ENCODE data around the gene LCN6. TPM values are rescaled to one million over a fixed set of nuclear protein-coding genes. Genes with fewer than 3 reads are reported as not detected.
A peak's percentile ranks its signal among the peaks of the same experiment; 100 is the strongest.
"Not testable (repeated sequence)": the region's sequence is repeated elsewhere in the genome, so short reads cannot be mapped to it uniquely, and the experiment has no call there.

LCN6 gene
- total RNA-seq, 2 donors from 2014 or later = not detected

DNA sequence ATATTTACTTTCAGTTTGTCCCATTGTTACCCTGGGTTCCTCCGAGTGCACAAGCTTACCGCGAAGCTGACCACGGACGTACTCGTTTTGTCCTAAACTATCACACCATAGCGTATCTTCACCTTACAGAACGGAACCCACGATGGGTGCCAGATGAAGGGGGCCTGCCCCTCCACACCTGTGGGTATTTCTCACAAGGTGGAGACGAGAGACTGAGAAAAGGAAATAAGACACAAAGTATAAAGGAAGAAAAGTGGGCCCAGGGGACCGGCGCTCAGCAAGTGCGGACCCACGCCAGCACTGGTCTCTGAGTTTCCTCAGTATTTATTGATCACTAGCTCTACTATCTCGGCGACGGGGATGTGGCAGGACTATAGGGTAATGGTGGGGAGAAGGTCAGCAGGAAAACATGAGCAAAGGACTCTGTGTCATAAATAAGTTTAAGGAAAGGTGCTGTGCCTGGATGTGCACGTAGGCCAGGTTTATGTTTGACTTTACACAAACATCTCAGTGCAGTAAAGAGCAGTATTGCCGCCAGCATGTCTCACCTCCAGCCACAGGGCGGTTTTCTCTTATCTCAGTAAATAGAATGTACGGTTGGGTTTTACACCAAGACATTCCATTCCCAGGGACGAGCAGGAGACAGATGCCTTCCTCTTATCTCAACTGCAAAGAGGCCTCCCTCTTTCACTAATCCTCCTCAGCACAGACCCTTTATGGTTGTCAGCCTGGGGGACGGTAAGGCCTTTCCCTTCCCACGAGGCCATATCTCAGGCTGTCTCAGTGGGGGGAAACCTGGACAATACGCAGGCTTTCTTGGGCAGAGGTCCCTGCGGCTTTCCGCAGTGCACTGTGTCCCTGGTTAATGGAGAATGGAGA, 40.6 kb upstream of the LCN6 start:
- H3K27ac Mint-ChIP-seq; ATAC-seq (replicated peaks in 1 of 2): not testable (repeated sequence)

DNA sequence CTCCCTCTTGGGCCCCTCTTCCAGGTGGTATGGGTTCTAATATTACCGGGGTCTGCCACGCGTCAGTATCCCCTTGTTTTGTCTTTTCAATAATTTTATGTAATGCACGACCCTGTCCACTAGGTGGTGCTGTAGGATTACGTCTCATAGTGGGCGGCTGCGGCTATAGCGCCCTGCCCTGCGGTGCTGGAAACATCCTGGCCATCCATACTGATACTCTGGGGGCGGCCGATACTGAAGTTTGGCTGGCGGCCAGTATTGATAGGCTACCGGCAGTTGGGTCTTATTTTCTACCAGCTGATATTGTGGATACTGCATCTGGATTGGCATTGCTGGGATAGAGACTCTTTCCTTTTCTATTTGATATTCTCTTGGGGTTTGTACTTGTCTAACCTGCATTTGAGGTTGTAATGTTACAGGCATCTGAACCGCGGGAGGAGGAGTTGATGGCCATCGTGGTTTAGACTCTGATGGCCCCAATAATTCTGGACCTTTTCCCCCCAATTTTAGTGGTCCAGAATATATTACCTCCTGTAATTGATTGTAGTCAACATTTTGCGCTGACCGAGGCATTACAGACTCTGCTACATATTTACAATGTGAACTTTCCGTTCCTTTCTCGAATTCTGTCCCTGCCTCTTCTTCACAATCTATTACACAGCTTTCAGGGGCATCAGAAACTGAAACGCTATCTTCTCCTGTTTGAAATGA, 39.5 kb upstream of the LCN6 start:
- Mint-ChIP-seq H3K9me3 (no peaks in the 10 kb centered on the region), H3K4me3 (peak overlapping the region; percentile 44 to 63), H3K36me3 (ENCODE audit: insufficient read depth in 2 of 2) (no peaks in the 10 kb centered on the region), H3K4me1 (ENCODE audit: low read depth) (peaks cover 34% of the 10 kb centered on the region), H3K27me3 (ENCODE audit: low read depth) (no peaks in the 10 kb centered on the region), H3K27ac (no peak overlapping the region)
- DNase-seq = peak; percentile 83 to 85
- peak in 1 of 2 donors; percentile 10 for ATAC-seq (replicated peaks in 1 of 2)

More for the DNA sequence above, 40.6 kb upstream of the LCN6 start:
- H3K4me3 Mint-ChIP-seq = peak overlapping the region; percentile 44 to 63
- H3K36me3 Mint-ChIP-seq (ENCODE audit: insufficient read depth in 2 of 2); DNase-seq; H3K9me3 Mint-ChIP-seq; H3K27me3 Mint-ChIP-seq (ENCODE audit: low read depth): not testable (repeated sequence)
- peaks cover 40% of the 10 kb centered on the region for H3K4me1 Mint-ChIP-seq (ENCODE audit: low read depth)

DNA sequence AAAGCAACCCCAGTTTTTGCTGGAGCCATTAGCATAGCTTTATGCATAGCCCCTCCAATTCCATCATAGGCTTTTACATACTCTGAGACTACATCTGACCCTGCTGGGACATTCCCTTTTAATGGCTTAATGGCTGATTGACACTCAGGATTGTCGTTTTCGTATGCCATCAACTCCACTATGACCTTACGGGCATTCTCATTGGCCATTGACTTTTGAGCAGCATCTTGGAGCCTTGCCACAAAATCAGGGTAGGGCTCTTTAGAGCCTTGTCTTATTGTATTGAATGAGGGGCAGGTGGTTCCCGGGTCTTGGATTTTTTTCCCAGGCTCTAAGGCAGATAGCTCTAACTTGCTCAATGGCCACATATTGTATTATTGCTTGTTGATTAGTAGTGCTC, 38.7 kb upstream of the LCN6 start:
- H3K36me3 Mint-ChIP-seq (ENCODE audit: insufficient read depth in 2 of 2); H3K27ac Mint-ChIP-seq: not testable (repeated sequence)

DNA sequence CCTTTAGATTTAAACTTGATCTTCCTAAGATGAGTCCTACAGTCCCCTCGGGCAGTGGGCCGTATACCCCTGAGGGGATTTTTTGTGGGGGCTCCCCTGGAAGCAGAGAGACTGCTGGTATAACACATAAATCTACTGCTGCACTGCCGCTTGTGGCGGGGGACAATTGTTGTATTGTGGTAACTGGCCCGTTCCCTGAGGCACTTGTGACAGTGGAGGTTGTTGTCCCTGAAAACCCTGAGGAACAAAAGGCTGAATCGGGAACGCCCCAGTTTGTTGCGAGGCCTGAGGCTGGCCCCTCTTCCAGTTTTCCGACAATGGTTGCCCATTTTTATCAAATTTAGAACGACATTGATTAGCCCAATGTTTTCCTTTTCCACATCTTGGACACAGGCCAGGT, 38.1 kb upstream of the LCN6 start:
- no peaks in the 10 kb centered on the region for H3K27me3 Mint-ChIP-seq (ENCODE audit: low read depth)
- ATAC-seq (replicated peaks in 1 of 2) = no peak
- no peak for DNase-seq
- no peak overlapping the region for H3K4me3 Mint-ChIP-seq
- H3K36me3 Mint-ChIP-seq (ENCODE audit: insufficient read depth in 2 of 2) = no peaks in the 10 kb centered on the region
- H3K27ac Mint-ChIP-seq = no peak overlapping the region
- no peaks in the 10 kb centered on the region for H3K9me3 Mint-ChIP-seq
- peaks cover 28% of the 10 kb centered on the region for H3K4me1 Mint-ChIP-seq (ENCODE audit: low read depth)

More for the DNA sequence above, 38.7 kb upstream of the LCN6 start:
- H3K9me3 Mint-ChIP-seq; ATAC-seq (replicated peaks in 1 of 2); DNase-seq; H3K4me3 Mint-ChIP-seq; H3K27me3 Mint-ChIP-seq (ENCODE audit: low read depth): not testable (repeated sequence)
- H3K4me1 Mint-ChIP-seq (ENCODE audit: low read depth) = peaks cover 29% of the 10 kb centered on the region

DNA sequence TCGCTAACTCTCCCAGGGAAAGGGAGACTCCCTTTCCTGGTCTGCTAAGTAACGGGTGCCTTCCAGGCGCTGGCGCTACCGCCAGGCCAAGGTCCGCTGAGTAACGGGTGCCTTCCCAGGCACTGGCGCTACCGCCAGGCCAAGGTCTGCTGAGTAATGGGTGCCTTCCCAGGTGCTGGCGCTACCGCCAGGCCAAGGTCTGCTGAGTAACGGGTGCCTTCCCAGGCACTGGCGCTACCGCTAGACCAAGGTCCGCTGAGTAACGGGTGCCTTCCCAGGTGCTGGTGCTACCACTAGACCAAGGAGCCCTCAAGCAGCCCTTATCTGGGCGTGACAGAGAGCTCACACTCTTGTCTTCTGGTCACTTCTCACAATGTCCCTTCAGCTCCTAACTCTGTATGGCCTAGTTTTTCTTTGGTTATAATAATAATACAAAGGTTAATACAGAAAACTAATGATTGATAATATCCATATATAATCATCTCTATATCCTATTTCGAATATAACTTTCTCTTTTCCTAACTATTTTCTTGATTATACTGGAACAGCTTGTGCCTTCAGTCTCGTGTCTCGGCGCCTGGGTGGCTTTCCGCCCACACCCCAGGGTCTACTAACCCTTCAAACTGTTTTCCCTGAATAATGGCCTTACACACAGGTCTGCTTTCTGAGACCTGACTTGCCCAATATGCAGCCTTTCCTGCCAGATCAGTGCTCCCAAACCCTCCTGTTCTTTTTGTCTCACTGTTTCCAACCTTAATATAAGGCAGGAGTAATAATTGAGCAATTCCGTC, 37.4 kb upstream of the LCN6 start:
- H3K27me3 Mint-ChIP-seq (ENCODE audit: low read depth); ATAC-seq (replicated peaks in 1 of 2): not testable (repeated sequence)

DNA sequence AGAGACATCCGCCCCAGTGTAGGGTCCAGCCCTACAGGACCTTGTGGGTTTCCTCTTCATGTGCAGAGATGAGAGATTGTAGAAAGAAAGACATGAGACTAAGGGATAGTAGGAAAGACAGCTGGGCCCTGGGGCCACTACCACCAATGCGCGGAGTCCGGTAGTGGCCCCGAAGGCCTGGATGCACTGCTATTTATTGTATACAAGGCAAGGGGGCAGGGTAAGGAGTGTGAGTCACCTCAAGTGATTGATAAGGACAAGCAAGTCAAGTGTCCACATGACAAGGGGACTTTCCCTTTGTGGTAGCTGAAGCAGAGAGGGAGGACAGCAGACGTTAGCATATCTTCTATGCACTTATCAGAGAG, 36.7 kb upstream of the LCN6 start:
- ATAC-seq (replicated peaks in 1 of 2) (peak; percentile 67 to 76), DNase-seq (no peak)
- no peak overlapping the region for H3K4me3 Mint-ChIP-seq
- no peaks in the 10 kb centered on the region for H3K36me3 Mint-ChIP-seq (ENCODE audit: insufficient read depth in 2 of 2)
- H3K27ac Mint-ChIP-seq = no peak overlapping the region
- peaks cover 22% of the 10 kb centered on the region for H3K4me1 Mint-ChIP-seq (ENCODE audit: low read depth)
- no peaks in the 10 kb centered on the region for H3K27me3 Mint-ChIP-seq (ENCODE audit: low read depth)
- no peaks in the 10 kb centered on the region for H3K9me3 Mint-ChIP-seq

More for the DNA sequence above, 37.4 kb upstream of the LCN6 start:
- not testable (repeated sequence) for H3K36me3 Mint-ChIP-seq (ENCODE audit: insufficient read depth in 2 of 2); H3K4me3 Mint-ChIP-seq; H3K27ac Mint-ChIP-seq; H3K9me3 Mint-ChIP-seq; DNase-seq
- peaks cover 28% of the 10 kb centered on the region for H3K4me1 Mint-ChIP-seq (ENCODE audit: low read depth)

DNA sequence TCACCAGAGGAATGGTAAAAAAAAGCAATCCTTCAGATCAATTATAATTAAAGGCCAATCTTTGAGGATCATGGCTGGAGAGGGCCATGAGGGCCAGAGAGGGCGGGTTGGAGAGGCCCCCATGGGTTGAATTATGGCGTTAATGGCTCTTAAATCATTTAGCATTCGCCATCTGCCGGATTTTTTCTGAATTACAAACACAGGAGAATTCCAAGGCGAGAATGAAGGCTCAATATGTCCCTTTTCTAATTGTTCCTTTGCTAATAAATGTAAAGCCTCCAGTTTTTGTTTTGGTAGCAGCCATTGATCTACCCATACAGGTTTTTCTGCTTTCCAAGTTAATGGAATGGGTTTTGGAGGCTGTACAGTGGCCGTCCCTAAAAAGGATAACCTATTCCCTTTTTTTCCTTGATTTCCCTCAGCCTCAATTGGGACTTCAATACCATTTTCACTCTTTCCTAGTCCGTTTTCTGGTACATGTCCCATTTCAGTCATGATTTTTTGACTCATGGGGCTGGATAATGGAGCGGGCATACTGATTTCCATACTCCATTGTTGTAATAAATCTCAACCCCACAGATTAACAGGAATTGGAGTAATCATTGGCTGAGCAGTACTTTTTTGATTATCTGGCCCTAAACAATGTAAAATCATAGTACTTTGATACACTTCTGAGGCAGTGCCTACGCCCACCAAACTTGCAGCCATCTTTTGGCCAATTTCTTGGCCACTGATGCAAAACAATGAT, 36.1 kb upstream of the LCN6 start:
- no peak overlapping the region for H3K27ac Mint-ChIP-seq
- no peak overlapping the region for H3K4me3 Mint-ChIP-seq
- no peaks in the 10 kb centered on the region for H3K36me3 Mint-ChIP-seq (ENCODE audit: insufficient read depth in 2 of 2)
- no peak for DNase-seq
- no peak for ATAC-seq (replicated peaks in 1 of 2)
- peaks cover 22% of the 10 kb centered on the region for H3K4me1 Mint-ChIP-seq (ENCODE audit: low read depth)
- H3K9me3 Mint-ChIP-seq = no peaks in the 10 kb centered on the region
- H3K27me3 Mint-ChIP-seq (ENCODE audit: low read depth) = peaks cover 1% of the 10 kb centered on the region

DNA sequence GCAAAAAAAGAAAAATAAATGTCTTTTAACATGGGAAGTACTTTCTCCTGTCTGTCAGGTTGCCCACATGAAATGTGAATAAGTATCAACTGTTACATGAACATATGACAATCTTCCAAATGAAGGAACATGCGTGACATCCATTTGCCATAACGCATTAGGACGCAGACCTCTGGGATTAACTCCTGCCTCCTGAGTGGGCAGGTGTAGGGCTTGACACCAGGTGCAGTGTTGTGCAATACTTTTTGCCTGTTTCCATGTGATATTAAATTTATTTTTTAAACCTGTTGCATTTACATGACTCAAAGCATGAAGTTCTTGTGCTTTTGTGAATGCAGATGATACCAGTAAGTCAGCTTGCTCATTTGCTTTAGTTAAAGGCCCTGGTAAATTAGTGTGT, 34.1 kb upstream of the LCN6 start:
- Mint-ChIP-seq H3K27me3 (ENCODE audit: low read depth) (peaks cover 18% of the 10 kb centered on the region), H3K9me3 (no peaks in the 10 kb centered on the region), H3K4me1 (ENCODE audit: low read depth) (peaks cover 10% of the 10 kb centered on the region), H3K36me3 (ENCODE audit: insufficient read depth in 2 of 2) (no peaks in the 10 kb centered on the region), H3K27ac (no peak overlapping the region), H3K4me3 (no peak overlapping the region)
- no peak for ATAC-seq (replicated peaks in 1 of 2)
- no peak for DNase-seq

DNA sequence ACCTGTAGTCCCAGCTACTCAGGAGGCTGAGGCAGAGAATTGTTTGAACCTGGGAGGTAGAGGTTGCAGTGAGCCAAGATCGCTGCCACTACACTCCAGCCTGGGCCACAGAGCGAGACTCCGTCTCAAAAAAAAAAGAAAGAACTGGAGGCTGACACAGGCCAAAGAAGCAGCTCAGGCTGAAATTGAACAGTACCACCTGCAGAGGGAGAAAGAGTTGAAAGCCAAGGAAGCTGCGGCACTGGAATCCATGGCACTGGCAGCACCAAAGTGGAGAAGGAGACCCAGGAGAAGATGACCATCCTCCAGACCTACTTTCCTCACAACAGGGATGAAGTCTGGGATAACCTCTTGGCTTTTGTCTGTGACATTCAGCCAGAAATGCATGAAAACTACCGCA, 31.5 kb upstream of the LCN6 start:
- Mint-ChIP-seq H3K4me3 (no peak overlapping the region), H3K27me3 (ENCODE audit: low read depth) (peaks cover 18% of the 10 kb centered on the region), H3K9me3 (no peaks in the 10 kb centered on the region), H3K36me3 (ENCODE audit: insufficient read depth in 2 of 2) (no peaks in the 10 kb centered on the region), H3K4me1 (ENCODE audit: low read depth) (peaks cover 5% of the 10 kb centered on the region), H3K27ac (no peak overlapping the region)
- no peak for ATAC-seq (replicated peaks in 1 of 2)
- no peak for DNase-seq

DNA sequence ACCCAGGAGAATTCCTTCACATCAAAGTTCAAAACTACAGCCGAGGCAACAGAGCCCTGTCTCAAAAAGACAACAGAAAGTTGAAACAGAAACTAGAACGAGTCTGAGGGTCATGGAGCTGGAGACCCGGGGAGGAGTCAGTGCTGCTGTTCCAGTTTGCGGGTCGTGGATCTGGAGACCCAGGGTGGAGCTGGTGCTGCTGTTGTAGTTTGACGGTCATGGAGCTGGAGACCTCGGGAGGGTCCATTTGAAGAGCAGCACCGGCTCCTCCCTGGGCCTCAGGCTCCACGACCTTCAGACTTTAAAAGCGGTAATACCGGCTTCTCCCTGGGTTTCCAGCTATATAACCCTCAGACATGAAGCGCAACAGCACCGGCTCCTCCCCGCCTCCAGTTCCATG, 29.0 kb upstream of the LCN6 start:
- ATAC-seq (replicated peaks in 1 of 2) = no peak
- Mint-ChIP-seq H3K36me3 (ENCODE audit: insufficient read depth in 2 of 2) (peaks cover 0 to 3% of the 10 kb centered on the region in 2 donors), H3K4me3 (no peak overlapping the region), H3K4me1 (ENCODE audit: low read depth) (no peaks in the 10 kb centered on the region), H3K9me3 (peaks cover 0 to 6% of the 10 kb centered on the region in 2 donors), H3K27me3 (ENCODE audit: low read depth) (peaks cover 18% of the 10 kb centered on the region), H3K27ac (no peak overlapping the region)
- no peak for DNase-seq

DNA sequence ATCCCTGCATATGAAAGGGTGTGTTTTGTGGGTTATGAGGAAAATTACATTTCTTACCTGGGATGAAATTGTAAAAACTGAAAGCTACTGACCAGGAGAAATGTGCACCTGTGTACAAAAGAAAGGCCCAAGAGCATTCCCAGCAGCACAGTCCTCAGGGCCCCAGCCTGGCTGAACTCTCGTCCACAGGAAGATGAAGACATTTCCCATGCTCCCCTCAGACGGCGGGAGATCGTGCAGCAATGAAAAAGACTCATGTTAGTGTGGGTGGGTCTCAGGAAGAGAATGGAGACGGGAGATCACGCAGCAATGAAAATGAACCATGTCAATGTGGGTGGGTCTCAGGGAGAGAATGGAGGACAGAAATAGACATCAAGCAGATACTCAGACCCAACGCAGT, 28.6 kb upstream of the LCN6 start:
- no peak for DNase-seq
- Mint-ChIP-seq H3K4me1 (ENCODE audit: low read depth) (no peaks in the 10 kb centered on the region), H3K27ac (no peak overlapping the region), H3K4me3 (no peak overlapping the region), H3K27me3 (ENCODE audit: low read depth) (peaks cover 18% of the 10 kb centered on the region), H3K36me3 (ENCODE audit: insufficient read depth in 2 of 2) (peaks cover 0 to 3% of the 10 kb centered on the region in 2 donors), H3K9me3 (peaks cover 0 to 6% of the 10 kb centered on the region in 2 donors)
- ATAC-seq (replicated peaks in 1 of 2) = no peak

DNA sequence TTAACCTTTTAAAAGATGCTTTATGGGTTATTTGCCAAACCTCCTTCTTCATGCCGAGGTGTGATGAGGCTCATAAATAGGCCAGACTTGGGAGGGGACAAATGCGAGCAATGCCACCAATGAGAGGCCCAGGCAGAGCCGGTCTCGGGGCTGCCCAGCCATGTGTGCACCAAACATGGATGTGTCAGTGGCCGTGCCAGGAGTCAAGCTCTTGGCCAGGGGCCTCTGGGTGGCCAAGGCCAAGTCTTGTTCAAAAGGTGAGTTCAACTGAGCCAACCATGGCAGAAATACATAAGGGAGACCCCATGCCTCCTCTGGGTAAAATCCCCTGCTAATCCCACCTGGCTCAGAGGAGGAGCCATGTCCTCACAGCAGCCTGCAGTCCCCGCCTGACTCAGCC, 26.9 kb upstream of the LCN6 start:
- no peak overlapping the region for H3K27ac Mint-ChIP-seq
- no peak for DNase-seq
- H3K4me3 Mint-ChIP-seq = no peak overlapping the region
- H3K4me1 Mint-ChIP-seq (ENCODE audit: low read depth) = no peaks in the 10 kb centered on the region
- peaks cover 0 to 6% of the 10 kb centered on the region in 2 donors for H3K9me3 Mint-ChIP-seq
- H3K36me3 Mint-ChIP-seq (ENCODE audit: insufficient read depth in 2 of 2) = peaks cover 0 to 3% of the 10 kb centered on the region in 2 donors
- ATAC-seq (replicated peaks in 1 of 2) = no peak
- peaks cover 18% of the 10 kb centered on the region for H3K27me3 Mint-ChIP-seq (ENCODE audit: low read depth)

All from activated T-cell treated with anti-CD3 and anti-CD28 coated beads, Interleukin-2, amount 50 U/mL, for 72 hours (primary cell).